HG03457 (cell line): ENCODE data around the gene SPTLC1.

Source experiments
- ATAC-seq: cut with Tn5 transposase; IDR thresholded peaks from one replicate; pipeline ENCODE4 v1.9.1; 2021; ENCODE audit warnings: moderate number of reproducible peaks; ENCODE audit not compliant: unreplicated experiment

SPTLC1 gene

DNA sequence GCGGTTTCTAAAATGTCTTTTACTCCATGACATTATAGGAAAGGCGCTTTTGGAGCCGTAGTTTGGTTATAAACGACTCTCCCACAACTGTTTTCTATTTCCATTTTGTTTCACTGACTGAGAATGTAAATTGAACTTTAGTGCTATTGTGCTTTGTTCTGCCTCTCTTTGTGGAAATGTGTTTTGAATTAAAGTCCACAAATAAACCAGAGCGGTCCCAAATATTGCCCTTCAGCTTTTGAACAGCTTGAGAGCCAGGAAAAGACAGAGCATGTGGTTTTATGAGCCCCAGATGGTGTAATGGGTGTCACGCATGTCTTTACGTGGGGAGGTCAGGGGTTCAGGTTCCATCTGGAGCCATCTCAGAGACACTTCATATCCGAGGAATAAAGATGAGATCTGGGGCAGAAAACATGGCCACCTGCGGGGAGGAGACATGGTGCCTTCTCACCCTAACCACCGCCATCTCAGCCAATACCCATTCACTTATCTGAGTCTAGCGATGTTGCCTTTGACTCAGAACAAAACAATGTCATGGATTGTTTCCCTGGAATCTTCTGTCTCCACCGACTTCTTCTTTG is 122.7 kb downstream of the SPTLC1 start:
- no peak for ATAC-seq

DNA sequence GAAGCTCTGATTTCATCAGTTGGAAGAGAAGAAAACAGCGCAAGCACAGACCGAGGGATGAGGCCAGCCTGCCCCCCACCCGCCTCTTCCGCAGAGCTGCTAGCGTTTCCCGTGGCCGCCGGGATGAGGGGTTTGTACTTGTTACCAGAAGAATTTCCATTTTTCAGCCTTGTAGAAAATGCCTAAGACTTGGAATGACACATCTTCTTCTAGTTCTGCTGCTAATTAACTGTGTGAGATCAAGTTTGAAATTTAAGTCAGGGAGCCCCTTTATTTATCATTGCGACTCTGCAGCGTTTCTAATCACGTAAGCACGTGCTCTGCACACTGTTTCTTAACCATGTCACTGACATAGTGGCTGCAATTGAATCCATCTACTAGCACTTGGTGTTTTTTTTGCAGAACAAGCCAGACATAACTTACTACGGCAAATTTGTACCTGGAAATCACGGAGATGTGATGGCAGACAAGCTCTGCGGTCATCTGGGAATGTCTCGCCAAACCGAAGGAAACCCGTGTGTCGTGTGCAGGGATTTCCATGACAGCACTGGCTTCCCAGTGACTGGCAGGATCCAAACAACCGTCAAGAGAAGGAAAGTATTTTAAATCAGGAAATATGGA is 123.4 kb downstream of the SPTLC1 start:
- no peak for ATAC-seq

DNA sequence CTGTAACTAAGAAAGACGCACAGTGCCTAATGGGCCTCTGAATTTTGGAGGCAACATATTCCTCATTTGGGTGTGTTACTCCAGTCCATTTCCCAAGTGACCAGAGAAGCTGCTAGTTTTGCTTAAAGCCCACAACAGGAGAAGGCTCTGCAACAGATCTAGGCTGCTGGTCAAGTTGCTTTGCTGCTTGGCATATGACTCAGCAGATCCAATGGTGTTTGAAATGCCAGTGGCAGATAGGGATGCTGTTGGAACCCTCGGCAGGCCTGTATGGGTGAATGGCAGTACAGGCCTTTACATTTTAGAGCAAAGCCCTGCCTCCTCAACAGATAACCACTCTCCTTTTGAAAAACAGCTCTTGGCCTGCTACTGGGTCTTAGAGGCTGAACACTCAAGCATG is 129.0 kb downstream of the SPTLC1 start:
- no peak for ATAC-seq

DNA sequence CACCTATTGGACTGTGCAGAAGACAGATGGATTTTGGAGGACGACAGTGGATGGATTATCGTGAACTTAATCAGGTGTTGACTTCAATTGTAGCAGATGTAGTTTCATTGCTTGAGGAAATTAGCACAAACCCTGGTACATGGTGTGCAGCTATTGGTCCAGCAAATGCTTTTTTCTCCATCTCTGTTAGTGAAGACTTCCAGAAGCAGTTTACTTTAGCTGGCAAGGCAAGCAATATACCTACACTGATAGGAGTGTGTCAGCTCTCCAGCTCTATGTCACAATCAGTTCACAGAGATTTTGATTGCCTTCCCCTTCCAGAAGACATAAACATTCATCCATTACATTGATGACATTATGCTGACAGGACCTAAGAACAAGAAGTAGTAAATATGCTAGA is 129.5 kb downstream of the SPTLC1 start:
- ATAC-seq = no peak
